GM18519 (cell line): ENCODE measurements around the gene IL5.
A peak's percentile ranks its signal among the peaks of the same experiment; 100 is the strongest.
"Not testable (repeated sequence)": the region's sequence is repeated elsewhere in the genome, so short reads cannot be mapped to it uniquely, and the experiment has no call there.

Source experiments
- ATAC-seq: cut with Tn5 transposase; IDR thresholded peaks from one replicate; pipeline ENCODE4 v1.9.1; 2021; ENCODE audit warnings: mild to moderate bottlenecking, moderate library complexity; ENCODE audit not compliant: unreplicated experiment, low FRiP score

IL5 gene

DNA sequence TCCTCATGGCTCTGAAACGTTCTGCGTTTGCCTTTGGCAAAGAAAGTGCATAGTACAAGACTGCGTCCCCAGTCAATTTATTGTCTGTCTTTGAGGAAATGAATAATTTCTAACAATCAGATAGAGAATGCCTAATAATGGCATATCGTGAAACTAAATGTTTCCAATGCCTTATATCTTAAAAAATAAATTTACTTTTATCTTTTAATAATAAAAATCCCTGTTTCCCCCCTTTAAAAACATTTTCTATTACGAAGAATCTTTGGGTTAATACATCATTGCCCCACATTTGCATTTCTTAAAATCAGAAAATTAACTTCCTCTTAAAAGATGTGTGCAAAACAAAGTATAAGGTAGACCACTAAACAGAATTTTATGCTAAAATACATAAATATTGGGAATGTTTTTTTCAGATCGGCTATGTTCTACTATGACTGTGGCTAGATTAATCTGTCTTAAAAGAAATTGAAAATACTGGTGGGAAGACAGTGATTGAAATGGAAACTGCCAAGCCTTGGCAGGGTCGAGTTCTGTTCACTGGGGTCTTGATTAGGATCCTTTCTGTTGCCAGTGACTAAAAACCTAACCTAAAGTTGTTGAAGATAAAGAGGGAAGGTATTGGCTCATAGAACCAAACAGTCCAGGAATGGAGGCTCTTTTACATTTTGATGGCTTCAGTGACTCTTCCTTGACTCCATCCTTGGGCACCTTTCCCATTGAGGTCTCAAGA lies at the start of gene IL5:
IL5 (minus strand) TSS at position 51 of the 730 bp plus-strand sequence; CDS start at position 7, 44 bp downstream.
- no peak for ATAC-seq

GRCh38 chr5:132592521-132592920 lies 49.2 kb upstream of the IL5 start:
- no peak for ATAC-seq

DNA sequence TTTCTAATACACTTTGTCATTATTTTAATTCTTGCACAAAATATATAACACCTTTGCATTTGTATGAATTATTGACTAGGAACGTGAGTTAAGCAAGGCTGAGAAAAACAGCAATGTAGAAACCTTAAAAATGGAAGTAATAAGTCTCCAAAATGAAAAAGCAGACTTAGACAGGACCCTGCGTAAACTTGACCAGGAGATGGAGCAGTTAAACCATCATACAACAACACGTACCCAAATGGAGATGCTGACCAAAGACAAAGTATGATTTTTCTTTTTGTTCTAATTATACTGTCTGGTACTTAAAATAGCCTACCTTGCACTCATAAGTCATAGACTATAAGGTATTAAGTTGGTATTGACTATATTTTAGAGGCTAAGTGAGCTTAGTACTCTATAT lies 47.8 kb upstream of the IL5 start:
- no peak for ATAC-seq

- ATAC-seq = no peak
Observed at GRCh38 chr5:132589467-132589866, 46.1 kb upstream of the IL5 start.

- no peak for ATAC-seq
Observed at GRCh38 chr5:132586063-132586462, 42.7 kb upstream of the IL5 start.

- not testable (repeated sequence) for ATAC-seq
Observed at GRCh38 chr5:132584560-132584959, 41.2 kb upstream of the IL5 start.

GRCh38 chr5:132576123-132576522 lies 32.8 kb upstream of the IL5 start:
- no peak for ATAC-seq

GRCh38 chr5:132566657-132567056 lies 23.3 kb upstream of the IL5 start:
- ATAC-seq = no peak

DNA sequence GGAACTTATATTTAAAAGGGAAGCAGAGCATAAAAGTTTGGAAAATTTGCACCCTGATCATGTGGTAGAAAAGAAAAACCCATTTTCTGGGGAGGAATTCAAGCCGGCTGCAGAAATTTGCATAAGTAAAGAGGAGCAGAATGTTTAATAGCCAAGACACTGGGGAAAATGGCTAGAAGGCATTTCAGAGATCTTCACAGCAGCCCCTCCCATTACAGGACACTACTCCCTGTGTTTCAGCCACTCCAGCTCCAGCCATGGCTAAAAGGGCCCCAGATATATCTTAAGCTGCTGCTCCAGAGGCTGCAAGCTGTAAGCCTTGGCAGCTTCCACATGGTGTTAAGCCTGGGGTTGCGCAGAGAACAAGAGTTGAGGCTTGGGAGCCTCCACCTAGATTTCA lies 21.2 kb upstream of the IL5 start:
- ATAC-seq = not testable (repeated sequence)

GRCh38 chr5:132561601-132562000 lies 18.3 kb upstream of the IL5 start:
- ATAC-seq = no peak

DNA sequence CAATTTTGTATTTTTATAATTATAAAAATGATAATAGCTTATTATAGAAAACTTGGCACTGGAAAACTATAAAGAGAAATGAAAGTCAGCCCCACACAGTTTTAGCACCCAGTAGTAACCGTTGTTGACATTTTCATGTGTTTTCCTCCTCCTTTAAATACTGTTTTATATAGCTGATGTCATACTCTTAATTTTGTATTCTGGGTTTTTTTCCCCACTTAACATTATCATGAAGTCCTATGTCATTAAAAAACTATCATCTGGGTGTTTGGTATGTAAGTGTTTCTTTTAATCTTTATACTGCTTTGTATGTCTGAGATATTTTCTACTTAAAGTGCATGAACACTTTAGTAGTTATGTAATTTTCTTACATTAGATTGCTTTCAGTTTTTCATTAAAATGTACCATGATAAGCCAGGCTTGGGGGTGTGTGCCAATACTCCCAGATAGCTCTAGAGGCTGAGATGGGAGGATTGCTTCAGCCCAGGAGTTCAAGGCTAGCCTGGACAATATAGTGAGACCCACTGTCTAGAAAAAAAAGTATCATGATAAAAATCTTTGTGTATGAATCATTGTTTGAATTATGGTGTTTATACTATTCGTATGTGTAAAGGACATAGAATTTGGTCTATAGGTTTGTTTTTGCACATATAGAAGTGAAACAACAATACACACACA lies 16.2 kb upstream of the IL5 start:
- ATAC-seq = no peak

GRCh38 chr5:132557478-132558172 lies 14.3 kb upstream of the IL5 start:
- no peak for ATAC-seq

DNA sequence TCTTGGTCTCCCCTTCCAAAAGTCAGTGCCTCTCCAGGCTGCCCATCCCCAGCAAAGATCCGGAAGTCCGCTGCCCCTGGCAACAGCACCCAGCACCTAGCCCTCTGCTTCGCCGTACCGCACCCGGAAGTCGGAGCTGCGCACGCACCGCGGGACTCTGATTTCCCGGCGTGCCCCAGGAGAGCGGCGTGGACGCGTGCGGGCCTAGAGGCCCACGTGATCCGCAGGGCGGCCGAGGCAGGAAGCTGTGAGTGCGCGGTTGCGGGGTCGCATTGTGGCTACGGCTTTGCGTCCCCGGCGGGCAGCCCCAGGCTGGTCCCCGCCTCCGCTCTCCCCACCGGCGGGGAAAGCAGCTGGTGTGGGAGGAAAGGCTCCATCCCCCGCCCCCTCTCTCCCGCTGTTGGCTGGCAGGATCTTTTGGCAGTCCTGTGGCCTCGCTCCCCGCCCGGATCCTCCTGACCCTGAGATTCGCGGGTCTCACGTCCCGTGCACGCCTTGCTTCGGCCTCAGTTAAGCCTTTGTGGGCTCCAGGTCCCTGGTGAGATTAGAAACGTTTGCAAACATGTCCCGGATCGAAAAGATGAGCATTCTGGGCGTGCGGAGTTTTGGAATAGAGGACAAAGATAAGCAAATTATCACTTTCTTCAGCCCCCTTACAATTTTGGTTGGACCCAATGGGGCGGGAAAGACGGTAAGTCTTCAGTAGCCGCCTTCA lies 13.6 kb upstream of the IL5 start, which contains the start of gene RAD50:
RAD50 (plus strand) TSS at position 215 of the 715 bp plus-strand sequence; CDS start at position 563, 348 bp downstream.
- ATAC-seq = peak; percentile 89

DNA sequence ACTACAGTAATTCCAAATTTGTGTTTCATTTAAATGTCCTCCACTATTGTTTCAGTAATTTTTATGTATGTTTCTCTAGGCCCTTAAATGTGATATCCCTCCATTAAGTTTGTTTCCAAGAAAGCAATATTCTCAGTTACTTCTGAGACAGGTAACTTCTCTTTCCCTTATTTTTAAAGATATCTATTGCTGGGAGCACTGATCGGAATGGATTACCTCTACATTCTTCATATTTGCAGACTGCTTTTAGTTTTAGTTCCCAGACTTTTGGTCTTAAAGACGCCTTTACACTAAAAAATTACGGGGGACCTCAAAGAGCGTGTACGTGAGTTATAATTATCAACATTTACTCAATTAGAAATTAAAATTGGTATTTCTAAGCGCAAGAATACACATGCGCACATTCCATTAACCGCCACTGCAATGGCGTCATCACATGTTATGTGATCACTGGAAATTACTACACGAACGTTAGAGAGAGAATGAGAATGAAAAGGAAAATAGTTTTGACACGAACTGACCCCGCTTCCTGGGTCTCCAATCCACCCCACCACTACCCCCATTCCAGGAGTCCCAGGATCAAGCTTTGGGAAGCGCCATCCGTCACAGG lies 12.9 kb upstream of the IL5 start:
- ATAC-seq = no peak

DNA sequence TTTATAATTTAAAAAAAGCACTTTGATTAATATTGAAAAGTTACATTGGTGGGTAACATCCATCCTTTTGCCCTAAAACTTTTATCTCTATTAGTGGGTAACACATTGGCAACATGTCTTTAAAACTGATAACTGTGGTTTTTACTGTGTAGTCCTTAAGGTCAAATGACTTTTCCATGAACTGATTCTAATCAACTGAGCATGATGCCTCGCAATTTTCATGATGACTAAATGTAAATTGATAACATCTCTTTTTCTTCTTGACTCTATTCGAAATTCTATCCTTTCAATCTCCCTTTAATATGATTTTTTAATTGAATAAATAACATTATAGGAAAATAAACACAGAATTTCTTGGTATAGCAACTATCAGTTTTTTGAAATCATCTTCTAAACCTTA lies 6.3 kb upstream of the IL5 start:
- ATAC-seq = no peak

- not testable (repeated sequence) for ATAC-seq
Observed at GRCh38 chr5:132548834-132549233, 5.5 kb upstream of the IL5 start.

- ATAC-seq = no peak
Observed at GRCh38 chr5:132547269-132547668, 3.9 kb upstream of the IL5 start.

GRCh38 chr5:132546108-132546507 lies 2.8 kb upstream of the IL5 start:
- ATAC-seq = no peak

DNA sequence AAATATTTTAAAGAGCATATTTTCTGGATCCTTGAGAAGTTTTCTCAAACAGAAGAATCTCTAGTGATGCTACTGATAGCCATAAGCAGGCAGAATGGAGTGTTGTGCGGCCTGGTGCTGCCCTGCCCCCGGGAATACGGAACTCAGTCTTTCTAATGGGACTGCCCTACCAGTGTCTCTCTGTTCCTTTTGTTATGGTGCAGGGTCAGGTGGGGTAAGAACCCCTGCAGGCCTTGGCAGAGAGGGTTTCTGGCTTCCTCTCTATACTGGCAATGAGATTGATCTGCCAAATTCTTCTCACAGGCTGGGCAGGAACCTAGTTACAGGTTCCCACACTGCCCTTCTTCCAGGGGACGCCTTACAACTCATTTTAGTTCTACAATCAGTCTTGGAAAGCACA lies 2.6 kb downstream of the IL5 start:
- no peak for ATAC-seq

DNA sequence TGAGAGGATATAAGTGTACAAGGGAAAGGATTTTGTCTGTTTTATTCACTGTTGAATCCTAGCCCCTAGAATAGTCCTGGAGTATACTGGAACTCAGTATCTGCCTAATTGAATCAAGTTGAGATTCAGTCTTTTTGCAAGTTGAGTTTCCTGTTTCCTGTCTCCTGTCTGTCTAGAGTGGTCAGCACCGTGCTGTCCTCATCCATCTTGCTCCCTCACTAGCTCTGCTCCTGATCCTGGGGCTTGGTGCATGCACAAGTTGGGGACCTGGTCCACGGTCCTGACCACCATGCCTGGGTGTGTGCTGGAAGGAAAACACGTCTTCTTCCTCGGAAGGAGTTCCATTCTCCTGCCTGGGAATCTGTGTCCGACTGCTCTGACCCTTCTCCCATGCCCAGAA lies 3.2 kb downstream of the IL5 start:
- no peak for ATAC-seq
